GM23338 (cell line): ENCODE results near the gene CLDN2. TPM values are rescaled to one million over a fixed set of nuclear protein-coding genes. Genes with fewer than 3 reads are reported as not detected.

Experiments
- ATAC-seq: fragments of 200-7000 bp; cut with Tn5 transposase; 3 replicates; pipeline ENCODE4 v1.9.1; 2020
- DNase-seq: peaks from one replicate; pipeline ENCODE4 v3.0.0-alpha.2; 2015; ENCODE audit warnings: low spot score
- H2AFZ ChIP-seq: fragments of 200-600 bp; sonication (generic); 2 replicates; pipeline ENCODE4 v1.8.0; 2016; ENCODE audit warnings: antibody characterized with exemption, mild to moderate bottlenecking, moderate library complexity
- H3F3A ChIP-seq: fragments of 200-600 bp; sonication (generic); replicated peaks from 2 replicates; pipeline ENCODE4 v1.8.0; 2017; ENCODE audit warnings: antibody characterized with exemption, mixed run types, low read depth
- H3K27ac ChIP-seq: fragments of 200-600 bp; sonication (generic); 2 replicates; pipeline ENCODE4 v1.6.1; 2016; ENCODE audit warnings: low read depth
- H3K27me3 ChIP-seq: fragments of 200-600 bp; sonication (generic); 2 replicates; pipeline ENCODE4 v1.8.0; 2016; ENCODE audit warnings: mild to moderate bottlenecking, mixed run types, moderate library complexity; ENCODE audit not compliant: insufficient read depth
- H3K36me3 ChIP-seq: fragments of 200-600 bp; sonication (generic); 2 replicates; pipeline ENCODE4 v1.8.0; 2016; ENCODE audit warnings: mild to moderate bottlenecking; ENCODE audit not compliant: insufficient read depth
- H3K4me1 ChIP-seq: fragments of 200-600 bp; sonication (generic); 2 replicates; pipeline ENCODE4 v1.8.0; 2016; ENCODE audit warnings: mild to moderate bottlenecking, moderate library complexity; ENCODE audit not compliant: insufficient read depth
- H3K4me2 ChIP-seq: fragments of 200-600 bp; sonication (generic); 2 replicates; pipeline ENCODE4 v1.7.1; 2017; ENCODE audit warnings: mixed run types
- H3K4me3 ChIP-seq: fragments of 200-600 bp; sonication (generic); 2 replicates; pipeline ENCODE4 v1.6.1; 2016; ENCODE audit warnings: mixed run types
- H3K79me2 ChIP-seq: fragments of 200-600 bp; sonication (generic); replicated peaks from 2 replicates; pipeline ENCODE4 v1.8.0; 2017; ENCODE audit warnings: mild to moderate bottlenecking; ENCODE audit not compliant: insufficient read depth
- H3K9me2 ChIP-seq: fragments of 200-600 bp; sonication (generic); 2 replicates; pipeline ENCODE4 v1.8.0; 2017; ENCODE audit not compliant: insufficient read depth
- H4K20me1 ChIP-seq: fragments of 200-600 bp; sonication (generic); replicated peaks from 2 replicates; pipeline ENCODE4 v1.8.0; 2017; ENCODE audit warnings: mild to moderate bottlenecking; ENCODE audit not compliant: insufficient read depth
- H3K27ac Mint-ChIP-seq: 2 replicates; pipeline ENCODE4 v1.8.0; 2020; ENCODE audit warnings: inconsistent platforms, mild to moderate bottlenecking, moderate library complexity, mixed read lengths
- H3K27me3 Mint-ChIP-seq: 3 replicates; pipeline ENCODE4 v1.8.0; 2022; ENCODE audit warnings: low read depth, mild to moderate bottlenecking, moderate library complexity, mixed read lengths, inconsistent platforms; ENCODE audit not compliant: insufficient read depth, poor library complexity
- H3K36me3 Mint-ChIP-seq: 3 replicates; pipeline ENCODE4 v1.8.0; 2021; ENCODE audit warnings: low read depth, mild to moderate bottlenecking, inconsistent platforms, moderate library complexity, mixed read lengths
- H3K4me1 Mint-ChIP-seq: 3 replicates; pipeline ENCODE4 v1.8.0; 2020; ENCODE audit warnings: mild to moderate bottlenecking, inconsistent platforms, mixed read lengths
- H3K4me3 Mint-ChIP-seq: 3 replicates; pipeline ENCODE4 v1.8.0; 2021; ENCODE audit warnings: moderate library complexity, mild to moderate bottlenecking, inconsistent platforms, mixed read lengths
- H3K9me3 Mint-ChIP-seq: 3 replicates; pipeline ENCODE4 v1.8.0; 2020; ENCODE audit warnings: moderate library complexity, mild to moderate bottlenecking, inconsistent platforms, mixed read lengths
- CREB1 ChIP-seq: fragments of 250-450 bp; sonication (Bioruptor Pico); IDR thresholded peaks from 2 replicates; pipeline ENCODE4 v1.5.0; 2020; ENCODE audit warnings: low read depth, mild to moderate bottlenecking, moderate library complexity
- EZH2 ChIP-seq: fragments of 200-600 bp; sonication (generic); IDR thresholded peaks from one replicate; pipeline ENCODE4 v1.8.0; 2017; ENCODE audit warnings: antibody characterized with exemption, mild to moderate bottlenecking, low read depth; ENCODE audit not compliant: unreplicated experiment
- EZH2phosphoT487 ChIP-seq: fragments of 200-600 bp; sonication (generic); IDR thresholded peaks from one replicate; pipeline ENCODE4 v1.8.1; 2018; ENCODE audit warnings: antibody characterized with exemption; ENCODE audit not compliant: unreplicated experiment
- JUNB ChIP-seq: IDR thresholded peaks from one replicate; pipeline ENCODE4 v1.6.1; 2016; ENCODE audit warnings: antibody characterized with exemption; ENCODE audit not compliant: unreplicated experiment
- NANOG ChIP-seq: IDR thresholded peaks from 2 replicates; pipeline ENCODE4 v1.6.1; 2016; ENCODE audit warnings: antibody characterized with exemption, borderline replicate concordance
- POLR2AphosphoS5 ChIP-seq: IDR thresholded peaks from 2 replicates; pipeline ENCODE4 v1.6.1; 2016; ENCODE audit warnings: antibody characterized with exemption, low read depth
- STAT1 ChIP-seq: IDR thresholded peaks from one replicate; pipeline ENCODE4 v1.6.1; 2016; ENCODE audit warnings: antibody characterized with exemption; ENCODE audit not compliant: unreplicated experiment
- ZNF114 ChIP-seq: fragments of 250-450 bp; sonication (Bioruptor Pico); IDR thresholded peaks from 2 replicates; pipeline ENCODE4 v1.5.0; 2020; ENCODE audit warnings: mild to moderate bottlenecking, moderate library complexity
- ZNF331 ChIP-seq: fragments of 250-450 bp; sonication (Bioruptor Pico); IDR thresholded peaks from 2 replicates; pipeline ENCODE4 v1.5.0; 2020; ENCODE audit warnings: low read depth, mild to moderate bottlenecking, moderate library complexity
- polyA plus RNA-seq: library from polyadenylated mRNA; unstranded; fragments of >200 nt; fragmentation: Nextera tagmentation; extraction: Ambion mirVana; gene quantifications from 2 replicates; pipeline ENCODE4 v1.2.1, GENCODE V29; 2016
- total RNA-seq: library from RNA; depleted of rRNA; stranded (reverse); fragments of >200 nt; shearing (Covaris generic); gene quantifications from 2 replicates; pipeline ENCODE4 v1.2.3, GENCODE V29; 2014
- TF ChIP-seq, protein P1 (sequence below): IDR thresholded peaks from one replicate; pipeline ENCODE4 v1.6.1; 2018; ENCODE audit warnings: antibody characterized with exemption; ENCODE audit not compliant: unreplicated experiment
- TF ChIP-seq, protein P2 (sequence below), 2 experiments: fragments of 200-600 bp in 1 of 2; sonication (generic) in 1 of 2; conservative IDR thresholded peaks; 2 replicates each; pipeline versions ENCODE4 v1.5.1 to v1.6.1; 2016 to 2017; ENCODE audit warnings: antibody characterized with exemption in 2 of 2, low read depth in 2 of 2, mild to moderate bottlenecking in 2 of 2, moderate library complexity in 1 of 2
- TF ChIP-seq, protein P3 (sequence below): IDR thresholded peaks from 2 replicates; pipeline ENCODE4 v1.6.1; 2016; ENCODE audit warnings: antibody characterized with exemption
- TF ChIP-seq, protein P4 (sequence below): fragments of 250-450 bp; sonication (Bioruptor Pico); IDR thresholded peaks from 2 replicates; pipeline ENCODE4 v1.5.0; 2020; ENCODE audit warnings: mild to moderate bottlenecking, moderate library complexity

The CLDN2 gene
- total and polyA plus RNA-seq, 2 experiments from 2014 or later, result not detected

DNA sequence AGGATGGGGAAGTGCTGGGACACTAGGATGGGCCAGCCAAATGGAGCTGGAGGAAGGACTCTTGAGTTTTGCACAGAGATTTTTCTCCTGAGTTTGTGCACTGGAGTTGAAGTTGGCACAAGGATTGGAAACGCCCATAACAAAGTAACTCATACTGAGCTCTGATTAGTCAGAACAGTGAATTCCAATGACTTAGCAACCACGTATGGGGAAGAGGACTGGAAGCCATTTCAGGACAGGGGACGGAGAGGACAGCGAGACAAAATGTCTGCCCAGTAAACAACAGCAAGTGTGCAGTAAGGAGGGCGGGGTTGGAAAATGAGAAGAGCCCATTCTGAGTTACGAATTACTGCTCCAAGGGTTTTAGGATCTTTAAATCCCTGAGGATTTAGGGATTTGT is 22.9 kb upstream of the CLDN2 start:
- Histone ChIP-seq H3K9me2 (no peaks in the 10 kb centered on the region), H3K27ac (no peak overlapping the region), H3F3A (no peaks in the 10 kb centered on the region), H3K27me3 (no peaks in the 10 kb centered on the region), H3K4me3 (no peak overlapping the region), H2AFZ (0 out of 2 replicates have a peak overlapping the region, but pooled peaks have one; percentile 38), H3K4me2 (no peak overlapping the region), H3K4me1 (no peaks in the 10 kb centered on the region), H3K79me2 (no peaks in the 10 kb centered on the region), H3K36me3 (no peaks in the 10 kb centered on the region), H4K20me1 (no peaks in the 10 kb centered on the region)
- DNase-seq (no peak), ATAC-seq (no peak)
- Mint-ChIP-seq H3K4me1 (peaks cover 7% of the 10 kb centered on the region; the same call in 2 of the 3 replicates), H3K36me3 (no peaks in the 10 kb centered on the region), H3K9me3 (no peaks in the 10 kb centered on the region), H3K4me3 (no peak overlapping the region), H3K27me3 (peaks cover 2% of the 10 kb centered on the region), H3K27ac (no peak overlapping the region; the same call in 1 of the 2 replicates)
- TF ChIP-seq, protein P1, sequence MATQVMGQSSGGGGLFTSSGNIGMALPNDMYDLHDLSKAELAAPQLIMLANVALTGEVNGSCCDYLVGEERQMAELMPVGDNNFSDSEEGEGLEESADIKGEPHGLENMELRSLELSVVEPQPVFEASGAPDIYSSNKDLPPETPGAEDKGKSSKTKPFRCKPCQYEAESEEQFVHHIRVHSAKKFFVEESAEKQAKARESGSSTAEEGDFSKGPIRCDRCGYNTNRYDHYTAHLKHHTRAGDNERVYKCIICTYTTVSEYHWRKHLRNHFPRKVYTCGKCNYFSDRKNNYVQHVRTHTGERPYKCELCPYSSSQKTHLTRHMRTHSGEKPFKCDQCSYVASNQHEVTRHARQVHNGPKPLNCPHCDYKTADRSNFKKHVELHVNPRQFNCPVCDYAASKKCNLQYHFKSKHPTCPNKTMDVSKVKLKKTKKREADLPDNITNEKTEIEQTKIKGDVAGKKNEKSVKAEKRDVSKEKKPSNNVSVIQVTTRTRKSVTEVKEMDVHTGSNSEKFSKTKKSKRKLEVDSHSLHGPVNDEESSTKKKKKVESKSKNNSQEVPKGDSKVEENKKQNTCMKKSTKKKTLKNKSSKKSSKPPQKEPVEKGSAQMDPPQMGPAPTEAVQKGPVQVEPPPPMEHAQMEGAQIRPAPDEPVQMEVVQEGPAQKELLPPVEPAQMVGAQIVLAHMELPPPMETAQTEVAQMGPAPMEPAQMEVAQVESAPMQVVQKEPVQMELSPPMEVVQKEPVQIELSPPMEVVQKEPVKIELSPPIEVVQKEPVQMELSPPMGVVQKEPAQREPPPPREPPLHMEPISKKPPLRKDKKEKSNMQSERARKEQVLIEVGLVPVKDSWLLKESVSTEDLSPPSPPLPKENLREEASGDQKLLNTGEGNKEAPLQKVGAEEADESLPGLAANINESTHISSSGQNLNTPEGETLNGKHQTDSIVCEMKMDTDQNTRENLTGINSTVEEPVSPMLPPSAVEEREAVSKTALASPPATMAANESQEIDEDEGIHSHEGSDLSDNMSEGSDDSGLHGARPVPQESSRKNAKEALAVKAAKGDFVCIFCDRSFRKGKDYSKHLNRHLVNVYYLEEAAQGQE, result no peak
- TF ChIP-seq, protein P2, sequence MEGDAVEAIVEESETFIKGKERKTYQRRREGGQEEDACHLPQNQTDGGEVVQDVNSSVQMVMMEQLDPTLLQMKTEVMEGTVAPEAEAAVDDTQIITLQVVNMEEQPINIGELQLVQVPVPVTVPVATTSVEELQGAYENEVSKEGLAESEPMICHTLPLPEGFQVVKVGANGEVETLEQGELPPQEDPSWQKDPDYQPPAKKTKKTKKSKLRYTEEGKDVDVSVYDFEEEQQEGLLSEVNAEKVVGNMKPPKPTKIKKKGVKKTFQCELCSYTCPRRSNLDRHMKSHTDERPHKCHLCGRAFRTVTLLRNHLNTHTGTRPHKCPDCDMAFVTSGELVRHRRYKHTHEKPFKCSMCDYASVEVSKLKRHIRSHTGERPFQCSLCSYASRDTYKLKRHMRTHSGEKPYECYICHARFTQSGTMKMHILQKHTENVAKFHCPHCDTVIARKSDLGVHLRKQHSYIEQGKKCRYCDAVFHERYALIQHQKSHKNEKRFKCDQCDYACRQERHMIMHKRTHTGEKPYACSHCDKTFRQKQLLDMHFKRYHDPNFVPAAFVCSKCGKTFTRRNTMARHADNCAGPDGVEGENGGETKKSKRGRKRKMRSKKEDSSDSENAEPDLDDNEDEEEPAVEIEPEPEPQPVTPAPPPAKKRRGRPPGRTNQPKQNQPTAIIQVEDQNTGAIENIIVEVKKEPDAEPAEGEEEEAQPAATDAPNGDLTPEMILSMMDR (conservative IDR thresholded peaks at IDR 0.05; ENCODE audit: low read depth in 2 of 2), result no peak
- TF ChIP-seq CREB1 (CRISPR knock-in tag) (no peak), JUNB (no peak), EZH2phosphoT487 (no peak), NANOG (no peak), STAT1 (no peak), ZNF331 (CRISPR knock-in tag) (no peak), EZH2 (no peak), POLR2AphosphoS5 (no peak), ZNF114 (CRISPR knock-in tag) (no peak)
- TF ChIP-seq, protein P3, sequence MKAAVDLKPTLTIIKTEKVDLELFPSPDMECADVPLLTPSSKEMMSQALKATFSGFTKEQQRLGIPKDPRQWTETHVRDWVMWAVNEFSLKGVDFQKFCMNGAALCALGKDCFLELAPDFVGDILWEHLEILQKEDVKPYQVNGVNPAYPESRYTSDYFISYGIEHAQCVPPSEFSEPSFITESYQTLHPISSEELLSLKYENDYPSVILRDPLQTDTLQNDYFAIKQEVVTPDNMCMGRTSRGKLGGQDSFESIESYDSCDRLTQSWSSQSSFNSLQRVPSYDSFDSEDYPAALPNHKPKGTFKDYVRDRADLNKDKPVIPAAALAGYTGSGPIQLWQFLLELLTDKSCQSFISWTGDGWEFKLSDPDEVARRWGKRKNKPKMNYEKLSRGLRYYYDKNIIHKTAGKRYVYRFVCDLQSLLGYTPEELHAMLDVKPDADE, result no peak
- TF ChIP-seq, protein P4, sequence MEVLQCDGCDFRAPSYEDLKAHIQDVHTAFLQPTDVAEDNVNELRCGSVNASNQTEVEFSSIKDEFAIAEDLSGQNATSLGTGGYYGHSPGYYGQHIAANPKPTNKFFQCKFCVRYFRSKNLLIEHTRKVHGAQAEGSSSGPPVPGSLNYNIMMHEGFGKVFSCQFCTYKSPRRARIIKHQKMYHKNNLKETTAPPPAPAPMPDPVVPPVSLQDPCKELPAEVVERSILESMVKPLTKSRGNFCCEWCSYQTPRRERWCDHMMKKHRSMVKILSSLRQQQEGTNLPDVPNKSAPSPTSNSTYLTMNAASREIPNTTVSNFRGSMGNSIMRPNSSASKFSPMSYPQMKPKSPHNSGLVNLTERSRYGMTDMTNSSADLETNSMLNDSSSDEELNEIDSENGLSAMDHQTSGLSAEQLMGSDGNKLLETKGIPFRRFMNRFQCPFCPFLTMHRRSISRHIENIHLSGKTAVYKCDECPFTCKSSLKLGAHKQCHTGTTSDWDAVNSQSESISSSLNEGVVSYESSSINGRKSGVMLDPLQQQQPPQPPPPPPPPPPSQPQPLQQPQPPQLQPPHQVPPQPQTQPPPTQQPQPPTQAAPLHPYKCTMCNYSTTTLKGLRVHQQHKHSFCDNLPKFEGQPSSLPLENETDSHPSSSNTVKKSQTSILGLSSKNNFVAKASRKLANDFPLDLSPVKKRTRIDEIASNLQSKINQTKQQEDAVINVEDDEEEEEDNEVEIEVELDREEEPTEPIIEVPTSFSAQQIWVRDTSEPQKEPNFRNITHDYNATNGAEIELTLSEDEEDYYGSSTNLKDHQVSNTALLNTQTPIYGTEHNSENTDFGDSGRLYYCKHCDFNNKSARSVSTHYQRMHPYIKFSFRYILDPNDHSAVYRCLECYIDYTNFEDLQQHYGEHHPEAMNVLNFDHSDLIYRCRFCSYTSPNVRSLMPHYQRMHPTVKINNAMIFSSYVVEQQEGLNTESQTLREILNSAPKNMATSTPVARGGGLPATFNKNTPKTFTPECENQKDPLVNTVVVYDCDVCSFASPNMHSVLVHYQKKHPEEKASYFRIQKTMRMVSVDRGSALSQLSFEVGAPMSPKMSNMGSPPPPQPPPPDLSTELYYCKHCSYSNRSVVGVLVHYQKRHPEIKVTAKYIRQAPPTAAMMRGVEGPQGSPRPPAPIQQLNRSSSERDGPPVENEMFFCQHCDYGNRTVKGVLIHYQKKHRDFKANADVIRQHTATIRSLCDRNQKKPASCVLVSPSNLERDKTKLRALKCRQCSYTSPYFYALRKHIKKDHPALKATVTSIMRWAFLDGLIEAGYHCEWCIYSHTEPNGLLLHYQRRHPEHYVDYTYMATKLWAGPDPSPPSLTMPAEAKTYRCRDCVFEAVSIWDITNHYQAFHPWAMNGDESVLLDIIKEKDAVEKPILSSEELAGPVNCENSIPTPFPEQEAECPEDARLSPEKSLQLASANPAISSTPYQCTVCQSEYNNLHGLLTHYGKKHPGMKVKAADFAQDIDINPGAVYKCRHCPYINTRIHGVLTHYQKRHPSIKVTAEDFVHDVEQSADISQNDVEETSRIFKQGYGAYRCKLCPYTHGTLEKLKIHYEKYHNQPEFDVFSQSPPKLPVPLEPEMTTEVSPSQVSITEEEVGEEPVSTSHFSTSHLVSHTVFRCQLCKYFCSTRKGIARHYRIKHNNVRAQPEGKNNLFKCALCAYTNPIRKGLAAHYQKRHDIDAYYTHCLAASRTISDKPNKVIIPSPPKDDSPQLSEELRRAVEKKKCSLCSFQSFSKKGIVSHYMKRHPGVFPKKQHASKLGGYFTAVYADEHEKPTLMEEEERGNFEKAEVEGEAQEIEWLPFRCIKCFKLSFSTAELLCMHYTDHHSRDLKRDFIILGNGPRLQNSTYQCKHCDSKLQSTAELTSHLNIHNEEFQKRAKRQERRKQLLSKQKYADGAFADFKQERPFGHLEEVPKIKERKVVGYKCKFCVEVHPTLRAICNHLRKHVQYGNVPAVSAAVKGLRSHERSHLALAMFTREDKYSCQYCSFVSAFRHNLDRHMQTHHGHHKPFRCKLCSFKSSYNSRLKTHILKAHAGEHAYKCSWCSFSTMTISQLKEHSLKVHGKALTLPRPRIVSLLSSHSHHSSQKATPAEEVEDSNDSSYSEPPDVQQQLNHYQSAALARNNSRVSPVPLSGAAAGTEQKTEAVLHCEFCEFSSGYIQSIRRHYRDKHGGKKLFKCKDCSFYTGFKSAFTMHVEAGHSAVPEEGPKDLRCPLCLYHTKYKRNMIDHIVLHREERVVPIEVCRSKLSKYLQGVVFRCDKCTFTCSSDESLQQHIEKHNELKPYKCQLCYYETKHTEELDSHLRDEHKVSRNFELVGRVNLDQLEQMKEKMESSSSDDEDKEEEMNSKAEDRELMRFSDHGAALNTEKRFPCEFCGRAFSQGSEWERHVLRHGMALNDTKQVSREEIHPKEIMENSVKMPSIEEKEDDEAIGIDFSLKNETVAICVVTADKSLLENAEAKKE (CRISPR knock-in tag), result no peak
